NCI-H82 treated with DMSO at 0.1 percent for 48 hours (cell line): ENCODE data around the gene RBFOX2.

Experiments
- DNase-seq: peaks from one replicate; lab custom pipeline; 2025; ENCODE audit not compliant: unreplicated experiment; lab: John Stamatoyannopoulos, UW

The RBFOX2 gene

GRCh38 chr22:35904752-35905151 lies 123.9 kb downstream of the RBFOX2 start:
- no peak for DNase-seq

GRCh38 chr22:35904336-35904692 lies 124.3 kb downstream of the RBFOX2 start:
- DNase-seq: no peak

GRCh38 chr22:35903571-35904335 lies 124.9 kb downstream of the RBFOX2 start:
- no peak for DNase-seq

GRCh38 chr22:35900483-35901168 lies 128.0 kb downstream of the RBFOX2 start:
- DNase-seq: no peak

- DNase-seq: no peak
These were observed 128.9 kb downstream of the RBFOX2 start for GRCh38 chr22:35899736-35900135.

- no peak for DNase-seq
These were observed 132.4 kb downstream of the RBFOX2 start for GRCh38 chr22:35896111-35896705.

GRCh38 chr22:35894937-35895708 lies 133.5 kb downstream of the RBFOX2 start:
- DNase-seq: no peak

GRCh38 chr22:35894464-35894878 lies 134.2 kb downstream of the RBFOX2 start:
- no peak for DNase-seq

- DNase-seq: no peak
These were observed 134.9 kb downstream of the RBFOX2 start for GRCh38 chr22:35893698-35894097.

- no peak for DNase-seq
These were observed 136.4 kb downstream of the RBFOX2 start for GRCh38 chr22:35892192-35892591.

GRCh38 chr22:35891442-35891841 lies 137.2 kb downstream of the RBFOX2 start:
- no peak for DNase-seq

GRCh38 chr22:35889071-35889470 lies 139.6 kb downstream of the RBFOX2 start:
- DNase-seq: no peak

- no peak for DNase-seq
These were observed 140.3 kb downstream of the RBFOX2 start for GRCh38 chr22:35888181-35888870.

GRCh38 chr22:35887296-35887875 lies 141.2 kb downstream of the RBFOX2 start:
- no peak for DNase-seq

GRCh38 chr22:35886309-35886708 lies 142.3 kb downstream of the RBFOX2 start:
- DNase-seq: no peak

- DNase-seq: no peak
These were observed 144.1 kb downstream of the RBFOX2 start for GRCh38 chr22:35884529-35884928.

- no peak for DNase-seq
These were observed 145.5 kb downstream of the RBFOX2 start for GRCh38 chr22:35883031-35883620.

- peak; percentile 51 for DNase-seq
These were observed 146.2 kb downstream of the RBFOX2 start for GRCh38 chr22:35882211-35883030.

GRCh38 chr22:35879351-35879750 lies 149.3 kb downstream of the RBFOX2 start:
- no peak for DNase-seq
